ENCODE results near the gene LAPTM4A.
A peak's percentile ranks its signal among the peaks of the same experiment; 100 is the strongest.

The LAPTM4A gene

GRCh38 chr2:20065885-20066602 is 14.6 kb upstream of the LAPTM4A start:
- Mint-ChIP-seq H3K4me3 (peak overlapping the region in 1 of 3 experiments; percentile 21), H3K27ac (peak overlapping the region in 2 of 3 experiments; percentile 45 to 70), H3K4me1 (peaks cover 63% of the 10 kb centered on the region), H3K27me3 (ENCODE audit: low read depth) (no peaks in the 10 kb centered on the region), H3K9me3 (peaks cover 18% of the 10 kb centered on the region), H3K36me3 (ENCODE audit: low read depth) (peaks cover 4% of the 10 kb centered on the region)
- TF ChIP-seq, protein P1, sequence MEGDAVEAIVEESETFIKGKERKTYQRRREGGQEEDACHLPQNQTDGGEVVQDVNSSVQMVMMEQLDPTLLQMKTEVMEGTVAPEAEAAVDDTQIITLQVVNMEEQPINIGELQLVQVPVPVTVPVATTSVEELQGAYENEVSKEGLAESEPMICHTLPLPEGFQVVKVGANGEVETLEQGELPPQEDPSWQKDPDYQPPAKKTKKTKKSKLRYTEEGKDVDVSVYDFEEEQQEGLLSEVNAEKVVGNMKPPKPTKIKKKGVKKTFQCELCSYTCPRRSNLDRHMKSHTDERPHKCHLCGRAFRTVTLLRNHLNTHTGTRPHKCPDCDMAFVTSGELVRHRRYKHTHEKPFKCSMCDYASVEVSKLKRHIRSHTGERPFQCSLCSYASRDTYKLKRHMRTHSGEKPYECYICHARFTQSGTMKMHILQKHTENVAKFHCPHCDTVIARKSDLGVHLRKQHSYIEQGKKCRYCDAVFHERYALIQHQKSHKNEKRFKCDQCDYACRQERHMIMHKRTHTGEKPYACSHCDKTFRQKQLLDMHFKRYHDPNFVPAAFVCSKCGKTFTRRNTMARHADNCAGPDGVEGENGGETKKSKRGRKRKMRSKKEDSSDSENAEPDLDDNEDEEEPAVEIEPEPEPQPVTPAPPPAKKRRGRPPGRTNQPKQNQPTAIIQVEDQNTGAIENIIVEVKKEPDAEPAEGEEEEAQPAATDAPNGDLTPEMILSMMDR (IDR thresholded peaks at IDR 0.05; ENCODE audit: unreplicated experiment in 3 of 3), result no peak

DNA sequence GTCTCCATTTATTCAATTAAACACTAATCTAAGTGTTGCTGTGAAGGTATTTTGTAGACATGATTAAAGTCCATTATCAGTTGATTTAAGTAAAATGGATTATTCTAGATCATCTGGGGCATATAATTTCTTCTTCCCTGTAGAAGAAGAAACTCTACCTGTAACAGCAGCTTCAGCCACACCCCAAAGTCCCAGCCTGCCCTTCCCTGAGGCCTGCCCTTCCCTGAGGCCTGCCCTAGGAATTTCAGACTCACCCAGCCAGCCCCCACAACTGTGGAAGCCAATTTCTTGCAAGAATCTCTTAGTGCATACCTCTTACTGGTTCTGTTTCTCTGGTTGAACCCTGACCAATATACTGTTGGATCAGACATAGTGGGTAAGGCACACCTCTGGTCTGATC is 13.4 kb upstream of the LAPTM4A start:
- H3K27ac Mint-ChIP-seq, result peak overlapping the region in 2 of 3 experiments; percentile 45 to 70
- peaks cover 18% of the 10 kb centered on the region for H3K9me3 Mint-ChIP-seq

DNA sequence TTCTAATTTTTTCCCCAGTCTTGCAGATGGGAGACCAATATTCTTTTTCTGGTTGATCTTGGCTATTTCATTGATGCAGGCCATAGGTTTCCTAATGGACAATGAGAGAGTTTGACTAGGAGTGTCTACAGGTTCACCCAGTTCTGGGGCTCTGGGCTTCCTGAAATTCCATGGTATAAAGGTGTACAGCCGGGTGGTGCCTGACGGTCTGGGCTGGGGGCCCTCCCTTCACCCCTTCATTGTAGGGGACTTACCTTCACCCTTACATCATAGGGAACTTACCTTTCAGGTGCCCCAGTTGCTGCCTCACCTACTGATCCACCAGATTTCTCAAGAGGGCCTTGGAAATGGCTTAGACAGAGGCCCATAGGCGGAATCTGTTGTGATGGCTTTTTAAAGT is 13.0 kb upstream of the LAPTM4A start:
- H3K4me3 Mint-ChIP-seq, result no peak overlapping the region
- peaks cover 18% of the 10 kb centered on the region for H3K9me3 Mint-ChIP-seq
- peaks cover 61% of the 10 kb centered on the region for H3K4me1 Mint-ChIP-seq
- H3K27me3 Mint-ChIP-seq (ENCODE audit: low read depth), result no peaks in the 10 kb centered on the region
- TF ChIP-seq, protein P1 (IDR thresholded peaks at IDR 0.05; ENCODE audit: unreplicated experiment in 3 of 3), result no peak
- H3K27ac Mint-ChIP-seq, result peak overlapping the region in 2 of 3 experiments; percentile 52 to 70
- peaks cover 4% of the 10 kb centered on the region for H3K36me3 Mint-ChIP-seq (ENCODE audit: low read depth)

More for the DNA sequence above, 13.4 kb upstream of the LAPTM4A start:
- H3K4me1 Mint-ChIP-seq, result peaks cover 61% of the 10 kb centered on the region
- no peaks in the 10 kb centered on the region for H3K27me3 Mint-ChIP-seq (ENCODE audit: low read depth)
- TF ChIP-seq, protein P1 (IDR thresholded peaks at IDR 0.05; ENCODE audit: unreplicated experiment in 3 of 3), result no peak
- H3K4me3 Mint-ChIP-seq, result no peak overlapping the region
- H3K36me3 Mint-ChIP-seq (ENCODE audit: low read depth), result peaks cover 4% of the 10 kb centered on the region

GRCh38 chr2:20062615-20063545 is 11.5 kb upstream of the LAPTM4A start:
- peaks cover 53% of the 10 kb centered on the region for H3K4me1 Mint-ChIP-seq
- peaks cover 17% of the 10 kb centered on the region for H3K9me3 Mint-ChIP-seq

DNA sequence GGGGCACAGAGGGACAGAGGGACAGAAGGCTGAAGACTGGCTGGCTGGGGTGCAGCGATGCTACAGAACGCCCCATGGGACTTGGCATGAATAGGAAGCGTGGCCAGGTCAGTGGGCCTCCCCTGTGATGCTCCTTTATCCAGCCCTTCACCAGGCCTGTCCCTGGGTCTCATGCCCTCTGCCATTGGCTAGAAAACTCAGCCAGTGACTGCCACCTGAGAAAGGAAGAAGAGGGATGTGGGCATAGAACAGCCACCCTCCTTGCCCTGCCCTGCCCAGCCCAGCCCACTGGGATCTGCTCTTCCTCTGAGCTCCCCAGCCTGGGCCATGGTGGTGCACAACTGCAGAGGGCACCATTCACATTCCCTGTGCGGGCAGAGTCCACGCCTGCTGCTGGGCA is 10.5 kb upstream of the LAPTM4A start:
- Mint-ChIP-seq H3K4me1 (peaks cover 49% of the 10 kb centered on the region), H3K27ac (peak overlapping the region in 2 of 3 experiments; percentile 96 to 99), H3K36me3 (ENCODE audit: low read depth) (no peaks in the 10 kb centered on the region), H3K4me3 (no peak overlapping the region), H3K9me3 (peaks cover 14% of the 10 kb centered on the region), H3K27me3 (ENCODE audit: low read depth) (no peaks in the 10 kb centered on the region)
- TF ChIP-seq, protein P1 (IDR thresholded peaks at IDR 0.05; ENCODE audit: unreplicated experiment in 3 of 3), result no peak

More at GRCh38 chr2:20062615-20063545, 11.5 kb upstream of the LAPTM4A start:
- TF ChIP-seq, protein P1 (IDR thresholded peaks at IDR 0.05; ENCODE audit: unreplicated experiment in 3 of 3), result no peak
- H3K36me3 Mint-ChIP-seq (ENCODE audit: low read depth), result peaks cover 4% of the 10 kb centered on the region
- H3K4me3 Mint-ChIP-seq, result peak overlapping the region in 1 of 3 experiments; percentile 23
- peak overlapping the region; percentile 95 to 99 (median 96) for H3K27ac Mint-ChIP-seq
- no peaks in the 10 kb centered on the region for H3K27me3 Mint-ChIP-seq (ENCODE audit: low read depth)
